GM18868 (cell line): ENCODE data around the gene ZNF784.
"Not testable (repeated sequence)": the region's sequence is repeated elsewhere in the genome, so short reads cannot be mapped to it uniquely, and the experiment has no call there.

ENCODE experiments used
- ATAC-seq: cut with Tn5 transposase; IDR thresholded peaks from one replicate; pipeline ENCODE4 v1.9.1; 2021; ENCODE audit warnings: mild to moderate bottlenecking, moderate library complexity; ENCODE audit not compliant: unreplicated experiment

Gene ZNF784

DNA sequence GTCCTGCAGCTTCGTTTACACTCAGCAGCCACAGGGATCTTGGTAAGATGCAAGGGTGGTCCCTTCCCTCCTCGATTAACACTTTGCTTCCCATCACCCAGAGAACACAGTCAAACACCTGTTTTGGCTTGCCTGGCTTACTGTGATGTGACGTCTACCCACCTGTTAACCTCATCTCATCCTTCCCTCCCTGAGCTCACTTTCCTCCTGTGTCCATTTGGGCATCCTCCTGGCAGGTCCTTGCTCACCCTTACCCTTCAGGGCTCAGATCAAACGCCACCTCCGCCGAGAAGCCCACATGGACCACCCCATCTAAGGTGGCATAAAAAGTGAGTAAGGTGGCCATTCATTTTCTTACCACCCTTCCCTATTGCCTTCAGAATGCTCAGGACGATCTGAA is 34.3 kb downstream of the ZNF784 start:
- no peak for ATAC-seq

DNA sequence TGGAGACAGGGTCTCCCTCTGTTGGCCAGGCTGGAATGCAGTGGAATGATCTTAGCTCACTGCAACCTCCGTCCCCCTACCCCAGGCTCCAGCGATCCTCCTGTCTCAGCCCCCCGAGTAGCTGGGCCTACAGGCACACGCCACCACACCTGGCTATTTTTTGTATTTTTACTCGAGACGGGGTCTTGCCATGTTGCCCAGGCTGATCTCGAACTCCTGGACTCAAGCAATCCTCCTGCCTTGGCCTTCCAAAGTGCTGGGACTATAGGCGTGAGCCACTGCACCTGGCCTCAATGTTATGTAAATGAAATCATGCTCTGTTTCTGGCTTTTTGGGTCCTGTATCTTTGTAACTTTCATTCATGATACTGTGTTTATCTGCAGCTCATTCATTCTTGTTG is 35.6 kb downstream of the ZNF784 start:
- ATAC-seq = no peak

DNA sequence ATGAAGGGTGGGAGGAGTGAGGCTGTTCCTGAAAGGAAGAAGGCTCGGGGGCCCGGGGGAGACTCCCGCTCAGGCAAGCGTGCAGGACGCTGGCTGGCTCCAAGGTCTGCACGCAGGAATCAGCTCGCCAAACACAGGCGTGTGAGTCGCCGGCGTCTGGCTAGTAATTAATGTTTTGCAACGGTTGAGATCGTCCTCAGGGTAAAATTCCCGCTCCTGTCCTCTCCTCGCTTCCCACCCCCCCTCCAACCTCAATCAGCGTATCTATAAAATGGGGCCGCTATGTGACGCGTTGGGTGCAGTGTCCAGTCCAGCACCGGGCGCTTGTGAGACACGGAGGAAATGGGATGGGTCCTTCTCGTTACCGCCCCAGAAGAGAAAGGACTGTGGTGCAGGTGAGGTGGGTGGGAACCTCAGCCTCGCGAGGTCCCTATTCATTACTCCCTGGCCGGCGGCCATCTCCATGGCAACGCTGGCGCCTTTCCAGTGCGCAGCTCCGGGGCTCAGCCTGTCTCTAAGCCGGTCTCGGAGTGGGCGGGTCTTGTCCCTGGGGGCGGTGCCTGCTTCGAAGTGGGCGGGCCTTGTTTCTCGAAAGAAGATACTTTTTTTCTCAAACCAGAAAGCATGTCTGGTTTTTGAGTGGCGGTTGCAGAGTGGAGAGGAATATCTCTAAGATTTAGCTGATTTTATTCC is 37.2 kb downstream of the ZNF784 start:
- no peak for ATAC-seq

DNA sequence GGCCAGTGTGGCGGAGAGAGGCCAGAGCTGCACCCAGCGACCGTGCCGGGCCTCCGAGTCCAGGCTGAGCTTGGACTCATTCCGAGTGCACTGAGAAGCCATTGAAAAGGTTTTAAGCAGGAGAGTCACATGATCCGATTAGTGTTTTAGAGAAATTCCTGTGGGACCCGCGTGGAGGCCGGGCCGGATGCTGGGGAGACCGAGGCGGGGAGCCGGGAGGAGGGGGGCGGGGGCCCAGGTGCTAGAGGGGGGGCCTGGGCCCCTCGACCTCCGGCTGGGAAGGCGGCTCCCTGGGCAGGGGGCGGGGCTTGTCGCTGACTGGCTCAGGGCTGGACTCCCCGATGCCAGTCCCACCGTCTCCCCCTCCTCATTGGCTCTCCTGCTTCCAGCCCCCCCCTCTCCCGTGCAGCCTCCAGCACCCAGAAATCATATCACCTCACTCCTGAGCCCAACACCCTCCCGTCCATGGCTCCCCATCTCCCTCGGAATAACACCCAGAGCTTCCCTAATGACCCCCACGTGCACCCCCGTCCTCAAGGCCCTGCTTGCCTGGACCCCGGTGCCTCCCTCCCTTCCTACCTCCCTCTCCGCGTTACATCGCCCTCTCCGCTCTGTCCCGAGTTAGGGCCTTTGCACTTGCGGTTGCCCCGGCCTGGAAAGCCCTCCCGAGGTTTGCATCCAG is 38.6 kb downstream of the ZNF784 start:
- no peak for ATAC-seq

DNA sequence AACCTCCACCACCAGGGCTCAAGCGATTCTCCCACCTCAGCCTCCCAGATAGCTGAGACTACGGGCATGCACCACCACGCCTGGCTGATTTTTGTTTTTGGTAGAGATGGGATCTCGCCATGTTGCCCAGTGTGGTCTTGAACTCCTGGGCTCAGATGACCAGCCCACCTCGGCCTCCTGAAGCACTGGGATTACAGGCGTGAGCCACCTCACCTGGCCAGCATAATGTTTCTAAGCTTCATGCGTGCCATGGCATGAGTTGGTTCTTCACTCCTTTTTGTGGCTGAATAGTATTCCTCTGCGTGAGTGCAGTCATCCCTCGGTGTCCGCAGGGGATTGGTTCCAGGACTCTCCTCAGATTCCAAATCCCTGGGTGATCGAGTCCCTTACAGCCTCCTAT is 39.5 kb downstream of the ZNF784 start:
- ATAC-seq = no peak

DNA sequence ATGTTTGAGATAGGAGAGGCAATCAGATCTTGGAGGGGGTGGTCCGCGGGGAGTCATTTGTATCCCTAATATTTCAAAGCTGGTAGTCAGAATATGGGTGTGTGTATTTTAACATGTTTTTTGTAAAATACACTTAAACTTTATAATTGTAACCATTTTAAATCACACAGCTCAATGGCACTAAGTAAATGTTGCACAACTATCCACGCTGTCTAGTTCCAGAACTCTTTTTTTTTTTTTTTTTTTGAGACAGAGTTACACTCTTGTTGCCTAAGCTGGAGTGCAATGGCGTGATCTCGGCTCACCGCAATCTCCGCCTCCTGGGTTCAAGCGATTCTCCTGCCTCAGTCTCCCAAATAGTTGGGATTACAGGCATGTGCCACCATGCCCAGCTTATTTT is 40.5 kb downstream of the ZNF784 start:
- ATAC-seq = not testable (repeated sequence)

DNA sequence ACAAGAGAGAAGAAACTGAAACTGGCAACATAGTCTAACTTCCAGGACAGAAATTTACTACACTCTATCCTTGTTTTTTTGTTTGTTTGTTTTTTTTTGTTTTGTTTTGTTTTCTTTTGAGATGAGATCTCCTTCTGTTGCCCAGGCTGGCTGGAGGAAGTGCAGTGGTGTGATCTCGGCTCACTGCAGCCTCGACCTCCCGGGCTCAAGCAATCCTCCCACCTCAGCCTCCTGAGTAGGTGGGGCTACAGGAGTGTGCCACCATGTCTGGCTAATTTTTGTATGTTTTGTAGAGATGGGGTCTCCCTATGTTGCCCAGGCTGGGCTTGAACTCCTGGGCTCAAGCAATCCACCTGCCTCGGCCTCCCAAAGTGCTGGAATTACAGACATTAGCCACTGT is 42.1 kb downstream of the ZNF784 start:
- ATAC-seq = not testable (repeated sequence)

DNA sequence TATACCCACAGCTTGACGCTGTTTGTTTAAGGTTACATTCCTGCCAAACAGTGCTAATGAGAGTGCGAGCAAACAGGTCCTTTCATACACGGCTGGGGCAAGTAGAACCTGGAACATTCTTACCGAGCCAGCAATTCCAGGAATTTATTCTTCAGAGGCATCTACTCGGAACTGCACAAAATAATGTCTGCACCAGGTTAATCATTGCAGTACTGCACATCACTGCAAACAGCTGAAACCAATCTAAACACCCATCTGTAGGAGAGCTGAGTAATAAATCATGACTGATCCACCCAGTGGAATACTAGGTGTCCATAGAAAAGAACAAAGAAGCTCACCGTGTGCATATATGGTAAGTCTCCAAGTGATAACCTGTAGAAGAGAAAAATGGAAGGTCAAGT is 42.5 kb downstream of the ZNF784 start:
- ATAC-seq = no peak

DNA sequence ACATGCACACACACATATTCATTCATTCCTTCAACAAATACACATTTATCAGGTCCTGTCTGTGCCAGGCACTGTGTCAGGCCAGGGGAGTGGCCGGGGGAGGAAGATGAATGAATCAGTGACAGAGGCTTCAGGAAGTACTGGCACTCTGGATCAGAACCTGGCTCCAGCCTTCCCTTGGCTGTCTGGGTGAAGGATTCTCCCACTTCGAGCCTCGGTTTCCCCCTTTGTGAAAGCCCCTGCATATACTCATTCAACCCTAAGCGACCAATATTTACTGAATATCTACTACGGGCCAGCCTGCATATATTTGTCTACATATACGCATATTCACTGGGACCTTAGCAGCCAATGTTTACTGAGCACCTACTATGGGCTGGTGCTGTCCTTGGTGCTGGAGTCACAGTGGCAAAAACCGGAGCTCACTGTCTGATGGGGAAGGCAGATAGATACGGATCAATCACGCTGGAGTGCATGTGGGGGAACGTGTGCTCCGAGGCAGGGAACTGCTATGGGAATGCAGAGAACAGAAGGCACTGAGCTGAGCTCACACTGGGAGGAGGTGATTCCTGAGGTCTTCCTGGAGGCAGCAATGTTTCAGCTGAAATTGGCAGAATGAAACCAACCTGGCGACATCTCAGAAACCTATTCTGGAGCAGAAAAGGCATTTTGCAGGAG is 43.1 kb downstream of the ZNF784 start:
- ATAC-seq = no peak

DNA sequence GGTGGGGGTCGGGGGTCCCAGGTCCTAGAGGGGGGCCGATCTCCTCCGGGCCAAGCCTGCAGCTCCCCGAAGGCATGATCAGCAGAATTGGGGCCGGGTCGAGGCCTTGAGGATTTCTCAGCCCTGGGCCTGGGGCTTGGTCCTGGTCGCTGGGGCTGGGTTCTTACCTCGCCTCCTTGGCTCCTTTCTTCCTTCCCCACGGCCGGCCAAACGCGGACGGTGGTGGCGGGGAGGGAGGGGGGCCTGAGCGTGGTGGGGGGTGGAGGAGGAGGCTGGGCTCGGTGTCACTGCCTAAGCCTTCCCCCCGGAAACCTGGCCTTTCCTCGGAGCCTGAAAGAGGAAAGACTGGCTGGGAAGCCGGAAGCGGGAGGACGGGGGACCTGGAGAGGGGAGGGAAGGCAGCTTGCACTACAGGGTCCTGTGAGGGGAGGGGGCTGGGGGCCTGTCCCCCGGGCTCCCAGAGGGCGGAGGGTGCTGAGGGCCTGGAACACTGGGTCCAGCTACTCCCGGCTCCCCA is 43.7 kb downstream of the ZNF784 start, which contains the start of gene ZNF579:
ZNF579 (minus strand) TSS at position 221 of the 517 bp plus-strand sequence. CDS start 1,209 bp downstream, outside the sequence.
- no peak for ATAC-seq

DNA sequence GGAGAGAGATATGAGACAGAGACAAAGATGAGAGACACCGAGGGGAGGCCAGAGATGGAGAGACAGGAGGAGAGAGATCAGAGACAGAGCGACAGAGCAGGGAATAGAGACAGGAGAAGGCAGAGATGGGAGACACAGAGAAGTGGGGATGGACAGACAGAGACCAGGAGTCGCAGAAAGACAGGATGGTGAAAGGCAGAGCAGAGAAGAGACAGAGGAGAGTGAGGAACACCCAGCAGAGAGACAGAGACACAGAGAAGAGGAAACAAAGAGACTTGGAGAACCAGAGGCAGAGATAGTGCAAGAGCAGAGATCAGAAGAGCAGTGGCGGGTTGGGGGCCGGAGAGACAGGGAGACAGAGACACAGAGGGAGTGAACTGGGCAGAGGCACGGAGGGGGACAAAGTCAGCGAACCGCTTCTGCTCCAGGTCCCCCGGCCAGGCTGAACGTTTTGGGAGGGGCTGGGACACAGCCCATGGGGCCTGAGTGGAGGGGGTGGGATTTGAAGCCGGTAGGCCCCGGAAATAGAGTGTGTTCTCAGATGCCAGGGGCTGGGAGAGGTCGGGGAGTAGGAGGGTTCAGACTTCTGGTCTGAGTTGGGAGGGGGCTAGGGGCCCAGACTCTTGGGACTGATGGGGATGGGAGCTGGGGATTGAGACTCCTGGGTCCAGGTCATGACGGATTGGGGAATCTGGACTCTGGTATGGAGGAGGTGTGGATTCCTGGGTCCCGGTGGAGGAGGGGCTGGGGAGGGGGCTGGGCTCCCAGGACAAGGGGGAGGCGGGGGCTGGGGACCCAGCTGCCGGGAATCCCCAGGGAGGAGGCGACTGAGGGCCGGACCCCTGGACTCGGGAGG is 44.4 kb downstream of the ZNF784 start:
- no peak for ATAC-seq

DNA sequence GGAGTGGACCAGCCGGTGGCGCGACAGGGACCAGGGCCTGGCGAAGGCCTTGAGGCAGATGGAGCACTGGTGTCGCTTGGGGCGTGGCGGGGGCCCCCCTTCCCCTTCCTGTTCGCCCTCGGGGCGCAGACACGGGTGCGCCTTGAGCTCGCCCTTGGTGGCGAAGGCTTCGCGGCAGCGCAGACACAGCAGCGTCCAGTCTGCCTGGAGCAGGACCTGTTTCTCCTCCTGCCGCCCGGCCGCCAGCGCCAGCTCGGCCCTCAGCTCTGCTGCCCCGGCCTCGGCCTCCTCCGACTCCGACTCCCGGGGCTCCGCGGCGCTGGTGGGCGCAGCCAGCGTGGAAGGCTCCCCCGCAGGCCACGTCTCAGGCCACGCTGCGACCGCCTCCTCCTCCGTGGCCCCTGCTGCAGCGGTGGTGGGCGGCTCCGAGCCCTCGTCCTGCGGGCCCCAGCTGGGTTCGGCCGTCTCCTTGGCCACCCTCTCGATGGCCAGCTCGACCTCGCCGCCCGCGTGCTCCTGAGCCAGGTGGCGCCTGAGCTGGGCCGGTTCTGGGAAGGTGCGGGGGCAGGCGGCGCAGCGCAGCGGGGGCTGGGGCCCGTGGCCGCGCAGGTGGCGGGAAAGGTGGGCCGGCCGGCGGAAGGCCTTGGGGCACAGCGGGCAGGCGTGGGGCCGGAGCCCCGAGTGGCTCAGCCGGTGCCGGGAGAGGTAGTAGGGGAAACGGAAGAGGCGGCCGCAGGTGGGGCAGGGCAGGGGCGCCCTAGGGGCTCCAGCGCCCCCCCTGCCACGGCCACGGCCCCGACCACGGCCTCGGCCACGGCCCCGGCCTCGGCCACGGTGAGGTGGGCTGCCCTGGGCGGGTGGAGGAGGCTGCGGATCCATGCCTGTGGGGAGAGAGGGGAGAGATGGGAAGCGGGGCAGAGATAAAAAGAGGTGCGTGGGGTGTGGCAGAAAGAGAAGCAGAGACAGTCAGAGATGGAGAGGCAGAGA is 45.3 kb downstream of the ZNF784 start:
- no peak for ATAC-seq

DNA sequence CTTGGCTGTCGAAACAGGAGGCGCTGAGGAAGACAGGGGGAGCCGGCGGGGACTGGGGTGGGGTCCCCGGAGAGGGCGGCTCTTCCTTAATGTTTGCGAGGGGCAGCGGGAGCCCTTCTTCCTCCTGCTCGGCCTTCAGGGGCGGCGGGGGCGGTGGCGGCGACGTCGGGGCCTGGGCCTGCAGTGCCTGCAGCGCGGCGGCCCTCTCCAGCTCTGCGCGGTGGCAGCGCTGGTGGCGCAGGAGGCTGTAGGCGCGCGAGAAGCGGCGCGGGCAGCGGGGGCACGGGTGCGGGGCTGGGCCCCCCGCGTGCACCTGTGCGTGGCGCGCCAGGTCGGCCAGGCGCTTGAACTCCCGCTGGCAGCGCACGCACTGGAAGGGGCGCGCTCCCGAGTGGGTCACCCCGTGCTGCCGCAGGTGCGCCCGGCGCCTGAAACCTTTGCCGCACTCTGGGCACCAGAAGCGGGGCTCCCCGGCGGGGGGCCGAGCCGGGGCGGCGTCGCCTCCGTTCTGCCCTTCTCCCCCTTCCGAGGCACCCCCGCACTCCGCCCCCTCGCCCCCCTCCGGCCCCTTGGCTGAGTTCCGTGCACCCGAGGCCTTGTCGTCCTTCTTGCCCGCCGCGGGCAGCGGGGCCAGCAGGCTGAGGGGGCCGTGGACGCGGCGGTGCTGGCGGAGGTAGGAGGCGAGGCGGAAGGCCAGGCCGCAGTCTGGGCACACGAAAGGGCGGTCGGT is 46.2 kb downstream of the ZNF784 start:
- ATAC-seq = no peak

DNA sequence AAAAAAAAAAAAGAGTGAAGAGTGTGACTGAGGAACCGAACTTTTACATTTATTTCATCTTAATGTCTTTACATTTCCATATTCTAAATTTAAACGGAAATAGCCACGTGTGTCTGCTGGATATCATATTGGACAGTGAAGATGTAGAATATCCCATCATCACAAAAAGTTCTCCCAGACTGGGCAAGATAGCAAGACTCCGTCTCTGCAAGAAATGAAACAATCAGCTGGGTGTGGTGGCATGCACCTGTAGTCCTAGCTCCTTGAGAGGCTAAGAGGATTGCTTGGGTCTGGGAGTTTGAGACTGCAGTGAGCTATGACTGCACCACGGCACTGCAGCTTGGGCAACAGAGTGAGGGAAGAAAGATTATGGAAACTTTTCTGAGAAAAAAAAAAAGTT is 47.6 kb downstream of the ZNF784 start:
- no peak for ATAC-seq

DNA sequence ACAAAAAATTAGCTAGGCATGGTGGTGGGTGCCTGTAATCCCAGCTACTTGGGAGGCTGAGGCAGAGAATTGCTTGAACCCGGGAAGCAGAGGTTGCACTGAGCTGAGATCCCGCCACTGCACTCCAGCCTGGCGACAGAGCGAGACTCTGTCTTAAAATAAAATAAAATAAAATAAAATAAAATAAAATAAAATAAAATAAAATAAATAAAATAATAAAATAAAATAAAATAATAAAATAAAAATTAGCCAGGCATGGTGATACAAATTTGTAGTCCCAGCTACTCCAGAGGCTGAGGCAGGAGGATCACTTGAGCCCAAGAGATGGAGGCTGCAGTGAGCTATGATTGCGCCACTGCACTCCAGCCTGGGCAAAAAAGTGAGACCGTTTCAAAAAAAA is 50.4 kb downstream of the ZNF784 start:
- not testable (repeated sequence) for ATAC-seq
